ENCODE results near the gene RUVBL2.

The RUVBL2 gene

DNA sequence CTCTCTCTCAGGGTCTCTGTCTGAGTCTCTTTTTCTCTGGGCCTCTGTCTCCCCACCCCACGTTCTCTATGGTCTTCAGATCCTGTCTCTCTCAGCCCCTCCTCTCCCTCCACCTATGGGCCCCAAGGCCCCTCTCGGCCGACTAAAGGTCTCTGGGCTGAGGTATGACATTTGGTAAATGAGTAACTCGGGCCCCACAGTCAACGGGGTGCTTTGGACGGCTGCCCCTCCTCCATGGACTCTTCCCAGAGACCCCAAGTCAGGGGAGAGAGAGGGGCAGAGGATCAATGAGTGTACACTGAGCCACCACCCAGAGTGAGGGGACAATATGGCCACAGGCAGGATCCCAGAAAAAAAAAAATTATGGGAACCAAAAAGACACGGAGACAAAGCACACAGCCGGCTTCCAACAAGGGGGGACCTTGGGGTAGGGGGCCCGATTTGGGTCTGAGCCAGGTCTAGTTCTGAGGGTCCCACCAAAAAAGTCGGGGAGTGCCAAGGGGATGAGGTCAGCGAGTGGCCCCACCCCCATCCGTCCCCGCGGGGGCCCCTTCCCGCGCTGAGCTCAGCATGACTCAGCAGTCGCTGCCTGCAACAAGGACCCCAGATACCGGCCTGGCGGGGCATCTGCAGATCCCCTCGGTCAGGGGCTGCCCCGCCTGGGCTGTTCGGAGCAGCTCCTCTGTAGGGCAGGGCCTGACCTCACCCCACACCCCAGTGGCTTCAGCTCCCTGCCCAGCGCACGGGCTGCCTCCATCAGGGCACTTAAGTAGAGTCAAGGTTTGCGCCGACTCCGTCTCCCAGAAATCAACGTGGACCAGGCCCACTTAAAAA is 30.1 kb upstream of the RUVBL2 start:
- in situ Hi-C loops (cut with HindIII; ENCODE audit: low sequenced_read_pairs): loop anchor here (10.0 kb wide), 1 partner anchor 169 kb away; no protein-coding TSS in a partner anchor

- in situ Hi-C loops (cut with HindIII; ENCODE audit: low sequenced_read_pairs): loop anchor here (10.0 kb wide), 1 partner anchor 170 kb away; no protein-coding TSS in a partner anchor
Observed at GRCh38 chr19:48964205-48965039, 29.3 kb upstream of the RUVBL2 start.

GRCh38 chr19:48965040-48965805 is 28.5 kb upstream of the RUVBL2 start, which contains the start of gene FTL:
Gene FTL, plus strand, starts transcription at chr19:48965309. Its CDS starts 199 bp downstream, at chr19:48965508.
- in situ Hi-C loops (cut with HindIII; ENCODE audit: low sequenced_read_pairs): loop anchor here (10.0 kb wide), 1 partner anchor 170 kb away; no protein-coding TSS in a partner anchor

- in situ Hi-C loops (cut with HindIII; ENCODE audit: low sequenced_read_pairs): loop anchor here (10.0 kb wide), 1 partner anchor 171 kb away; no protein-coding TSS in a partner anchor
Observed at GRCh38 chr19:48965806-48966540, 27.7 kb upstream of the RUVBL2 start.

GRCh38 chr19:48966541-48967345 is 26.9 kb upstream of the RUVBL2 start:
- in situ Hi-C loops (cut with HindIII; ENCODE audit: low sequenced_read_pairs): loop anchor here (10.0 kb wide), 1 partner anchor 172 kb away; no protein-coding TSS in a partner anchor

DNA sequence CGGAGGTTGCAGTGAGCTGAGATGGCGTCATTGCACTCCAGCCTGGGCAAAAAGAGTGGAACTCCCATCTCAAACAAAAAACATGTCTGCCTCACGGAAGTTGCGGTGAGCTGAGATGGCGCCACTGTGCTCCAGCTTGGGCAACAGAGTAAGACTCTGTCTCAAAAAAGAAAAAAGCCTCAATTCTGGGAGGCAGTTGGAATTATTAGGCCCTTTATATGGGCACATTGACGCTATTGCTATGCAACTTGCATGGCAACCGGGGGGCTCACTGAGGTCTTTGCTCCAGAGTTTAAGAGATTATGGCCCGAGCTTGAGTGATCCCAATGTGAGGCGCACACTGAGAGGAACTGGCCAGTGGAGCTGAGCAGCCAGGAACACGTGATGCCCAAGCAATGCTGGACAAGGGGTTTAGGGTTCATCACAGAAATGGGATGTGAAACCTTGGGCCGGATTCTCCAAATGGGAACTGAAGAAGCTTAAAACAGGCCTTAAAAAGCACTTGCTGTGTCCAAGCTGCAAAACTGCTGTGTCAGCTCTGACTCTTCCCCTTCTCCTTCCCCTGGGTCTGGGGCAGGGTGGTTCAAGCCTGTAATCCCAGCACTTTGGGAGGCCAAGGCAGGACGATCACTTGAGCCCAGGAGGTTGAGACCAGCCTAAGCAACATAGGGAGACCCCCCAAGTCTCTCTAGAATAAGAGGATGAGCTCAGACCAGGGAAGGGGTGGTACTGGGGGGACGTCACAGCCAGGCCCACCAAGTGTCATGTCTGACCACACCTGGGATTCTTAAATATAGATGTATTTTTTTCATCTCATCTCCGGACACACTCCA is 26.1 kb upstream of the RUVBL2 start:
- in situ Hi-C loops (cut with HindIII; ENCODE audit: low sequenced_read_pairs): loop anchor here (10.0 kb wide), 1 partner anchor 173 kb away; no protein-coding TSS in a partner anchor

DNA sequence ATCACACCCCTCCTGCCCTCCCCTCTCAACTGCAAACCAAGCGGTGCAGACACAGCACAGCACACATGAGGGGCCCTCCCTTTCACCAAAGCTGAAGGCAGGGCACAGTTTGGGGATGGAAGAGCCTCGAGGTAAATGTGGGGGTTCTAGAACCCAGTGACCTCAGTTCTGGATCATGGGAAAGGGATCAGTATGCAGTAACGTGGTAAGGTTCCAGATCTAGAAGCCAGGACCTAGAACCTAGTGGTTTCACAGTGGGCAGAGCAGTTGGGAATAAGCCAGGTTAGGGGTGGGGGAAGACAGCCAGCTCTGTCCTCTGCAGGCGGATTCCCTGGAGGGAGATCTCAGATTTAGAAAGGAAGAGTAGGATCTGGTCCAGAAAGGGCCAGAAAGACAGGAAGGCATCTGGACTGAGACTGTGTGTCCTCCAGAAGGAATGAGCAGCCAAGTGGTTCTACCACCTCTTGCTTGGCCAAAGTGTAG is 25.5 kb upstream of the RUVBL2 start:
- in situ Hi-C loops (cut with HindIII; ENCODE audit: low sequenced_read_pairs): loop anchor here (10.0 kb wide), 1 partner anchor 173 kb away; no protein-coding TSS in a partner anchor

- in situ Hi-C loops (cut with HindIII; ENCODE audit: low sequenced_read_pairs): loop anchor here (10.0 kb wide), 1 partner anchor 174 kb away; no protein-coding TSS in a partner anchor
Observed at GRCh38 chr19:48968813-48969218, 24.9 kb upstream of the RUVBL2 start.

- in situ Hi-C loops (cut with HindIII; ENCODE audit: low sequenced_read_pairs): loop anchor here (10.0 kb wide), 1 partner anchor 175 kb away; no protein-coding TSS in a partner anchor
Observed at GRCh38 chr19:48969276-48970138, 24.2 kb upstream of the RUVBL2 start.

GRCh38 chr19:48970139-48970766 is 23.4 kb upstream of the RUVBL2 start:
- in situ Hi-C loops (cut with HindIII; ENCODE audit: low sequenced_read_pairs): no loop called here

DNA sequence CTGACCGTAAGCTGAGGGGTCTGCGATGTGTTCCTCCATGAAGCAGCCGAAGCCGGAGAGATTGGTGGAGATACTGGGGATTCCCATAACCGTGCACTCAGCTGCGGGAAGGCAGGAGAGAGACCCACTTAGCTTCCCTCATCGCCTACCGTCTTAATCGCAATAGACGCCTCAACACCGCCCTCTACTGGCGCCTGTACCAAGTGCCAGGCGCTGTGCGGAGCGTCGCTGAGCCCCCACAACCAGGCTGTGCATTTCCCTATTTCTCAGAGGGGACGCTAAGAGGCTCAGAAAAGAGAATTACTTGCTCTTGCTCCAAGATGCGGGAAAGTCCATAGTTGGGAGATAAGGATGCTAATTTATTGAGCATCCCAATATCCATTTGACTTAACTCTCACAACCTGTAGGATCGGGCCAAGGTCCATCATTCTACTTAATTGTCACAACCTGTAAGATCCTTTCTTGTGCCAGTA is 22.7 kb upstream of the RUVBL2 start:
- in situ Hi-C loops (cut with HindIII; ENCODE audit: low sequenced_read_pairs): no loop called here

DNA sequence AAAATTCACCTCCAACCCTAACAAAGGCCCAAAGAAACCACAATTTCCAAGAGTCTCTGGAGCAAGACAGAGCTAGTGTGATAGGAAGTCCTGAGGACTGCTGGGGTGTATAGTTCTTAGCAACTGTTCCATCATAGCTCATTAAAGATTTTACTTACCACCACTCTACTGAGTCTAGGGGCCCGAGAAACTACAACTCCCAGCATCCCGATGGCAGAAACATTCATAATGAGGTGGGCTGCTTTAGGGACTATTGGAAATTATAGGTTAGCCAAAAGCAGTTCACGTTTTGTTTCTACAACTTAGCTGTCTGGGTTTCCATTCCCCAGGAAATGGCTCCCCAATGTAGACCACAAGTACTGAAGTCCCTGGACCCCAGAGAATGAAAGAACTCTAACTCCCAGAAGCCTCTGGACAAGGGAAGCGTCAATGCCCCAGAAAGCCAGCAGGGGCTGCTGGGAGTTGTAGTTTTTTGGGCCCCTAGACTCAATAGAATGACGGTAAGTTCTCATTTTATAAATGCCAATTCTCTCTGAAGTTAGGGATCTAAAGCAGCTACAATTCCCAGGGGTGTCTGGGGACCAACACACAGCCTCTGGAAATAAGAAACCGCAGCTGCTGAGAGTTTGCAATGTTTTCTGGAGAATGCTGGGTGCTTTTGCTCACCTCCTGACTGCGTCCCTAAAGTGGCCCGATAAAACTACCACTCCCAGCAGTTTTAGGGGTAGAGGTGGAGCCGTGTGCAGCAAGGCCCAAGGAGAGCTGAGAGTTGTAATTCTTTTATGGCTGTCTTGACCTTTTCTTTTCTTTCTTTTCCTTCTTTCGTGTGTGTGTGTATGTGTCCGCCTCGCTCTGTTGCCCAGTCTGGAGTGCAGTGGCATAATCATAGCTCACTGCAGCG is 17.5 kb upstream of the RUVBL2 start:
- in situ Hi-C loops (cut with HindIII; ENCODE audit: low sequenced_read_pairs): no loop called here

DNA sequence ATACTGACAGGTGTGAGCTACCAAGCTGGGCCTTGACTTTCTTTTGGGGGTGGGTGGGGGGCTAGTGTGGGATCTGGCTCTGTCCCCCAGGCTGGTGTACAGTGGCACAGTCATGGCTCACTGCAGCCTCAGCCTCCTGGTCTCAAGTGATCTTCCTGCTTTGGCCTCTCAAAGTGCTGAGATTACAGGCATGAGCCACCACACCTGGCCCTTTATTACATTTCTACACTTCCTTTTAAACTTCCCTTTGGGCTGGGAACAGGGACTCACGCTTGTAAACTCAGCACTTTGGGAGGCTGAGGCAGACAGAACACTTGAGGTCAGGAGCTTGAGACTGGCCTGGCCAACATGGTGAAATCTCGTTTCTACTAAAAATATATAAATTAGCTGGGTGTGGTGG is 16.6 kb upstream of the RUVBL2 start:
- in situ Hi-C loops (cut with HindIII; ENCODE audit: low sequenced_read_pairs): no loop called here

- in situ Hi-C loops (cut with HindIII; ENCODE audit: low sequenced_read_pairs): no loop called here
Observed at GRCh38 chr19:48982280-48982679, 11.4 kb upstream of the RUVBL2 start.

- in situ Hi-C loops (cut with HindIII; ENCODE audit: low sequenced_read_pairs): no loop called here
Observed at GRCh38 chr19:48985711-48986110, 8.0 kb upstream of the RUVBL2 start.
